Activated B cell treated with CpG ODN at 0.5 μM for 24 hours (primary cell): ENCODE results near the gene APOC3. TPM values are rescaled to one million over a fixed set of nuclear protein-coding genes. Genes with fewer than 3 reads are reported as not detected.
"Not testable (repeated sequence)": the region's sequence is repeated elsewhere in the genome, so short reads cannot be mapped to it uniquely, and the experiment has no call there.

Experiments
- ATAC-seq: fragments of 200-7000 bp; cut with Tn5 transposase; one replicate; pipeline ENCODE4 v1.10.0; 2021; ENCODE audit warnings: low read depth, mild to moderate bottlenecking, moderate library complexity
- CTCF ChIA-PET: fragments of 350-600 bp; sonication (Branson Sonifier 250); formaldehyde crosslinking; loops from one replicate; lab custom pipeline; 2021; ENCODE audit warnings: antibody characterized with exemption; lab: Charles Lee
- POLR2A ChIA-PET: fragments of 350-600 bp; sonication (Branson Sonifier 250); formaldehyde crosslinking; loops from one replicate; lab custom pipeline; 2021; ENCODE audit warnings: antibody characterized with exemption; lab: Charles Lee
- DNase-seq: peaks from one replicate; pipeline ENCODE4 v3.0.0; 2022
- H3K27ac Mint-ChIP-seq: one replicate; pipeline ENCODE4 v1.8.0; 2020; ENCODE audit warnings: mixed read lengths
- H3K27me3 Mint-ChIP-seq: one replicate; pipeline ENCODE4 v1.8.0; 2021; ENCODE audit warnings: mixed read lengths
- H3K36me3 Mint-ChIP-seq: one replicate; pipeline ENCODE4 v1.8.0; 2021; ENCODE audit warnings: low read depth, mixed read lengths
- H3K4me1 Mint-ChIP-seq: one replicate; pipeline ENCODE4 v1.8.0; 2021; ENCODE audit warnings: mixed read lengths
- H3K4me3 Mint-ChIP-seq: one replicate; pipeline ENCODE4 v1.8.0; 2020; ENCODE audit warnings: mild to moderate bottlenecking, mixed read lengths
- H3K9me3 Mint-ChIP-seq: one replicate; pipeline ENCODE4 v1.8.0; 2020; ENCODE audit warnings: mixed read lengths
- intact Hi-C: fragments of 100-400 bp; cut with micrococcal nuclease; formaldehyde crosslinking; loops from one replicate; pipeline ENCODE4 v1.15.1; 2024
- total RNA-seq: library from RNA; stranded (reverse); gene quantifications from 2 replicates; pipeline ENCODE4 v1.2.3, GENCODE V29; 2022
- TF ChIP-seq, protein P1 (sequence below): fragments of 200-600 bp; IDR thresholded peaks from one replicate; pipeline ENCODE4 v1.8.0; 2022; ENCODE audit warnings: antibody characterized with exemption, mild to moderate bottlenecking

Gene APOC3
- total RNA-seq, 1 donor from 2014 or later = not detected

DNA sequence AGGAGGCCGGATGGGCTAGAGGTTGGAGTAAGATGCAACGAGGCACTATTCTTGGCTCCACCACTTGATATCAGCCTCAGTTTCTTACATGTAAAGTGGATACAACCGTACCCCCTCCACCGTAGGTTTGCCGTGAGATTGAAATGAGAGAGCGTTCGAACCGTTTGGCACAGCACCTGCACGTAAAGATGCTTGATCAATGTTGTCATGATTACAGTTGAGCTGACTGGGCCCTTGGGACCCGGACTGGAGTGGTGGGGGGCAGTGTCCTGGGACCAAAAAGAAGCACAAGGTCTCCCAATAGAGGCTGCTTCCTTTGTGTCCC, 3.7 kb downstream of the APOC3 start:
- no peak overlapping the region for H3K4me3 Mint-ChIP-seq
- H3K27ac Mint-ChIP-seq = no peak overlapping the region
- peaks cover 13% of the 10 kb centered on the region for H3K4me1 Mint-ChIP-seq
- CTCF ChIA-PET = no interaction called here
- no peaks in the 10 kb centered on the region for H3K36me3 Mint-ChIP-seq
- H3K27me3 Mint-ChIP-seq = peaks cover 4% of the 10 kb centered on the region
- intact Hi-C loops = no loop called here
- H3K9me3 Mint-ChIP-seq = no peaks in the 10 kb centered on the region
- POLR2A ChIA-PET = no interaction called here
- ATAC-seq (no peak), DNase-seq (no peak)
- TF ChIP-seq, protein P1, sequence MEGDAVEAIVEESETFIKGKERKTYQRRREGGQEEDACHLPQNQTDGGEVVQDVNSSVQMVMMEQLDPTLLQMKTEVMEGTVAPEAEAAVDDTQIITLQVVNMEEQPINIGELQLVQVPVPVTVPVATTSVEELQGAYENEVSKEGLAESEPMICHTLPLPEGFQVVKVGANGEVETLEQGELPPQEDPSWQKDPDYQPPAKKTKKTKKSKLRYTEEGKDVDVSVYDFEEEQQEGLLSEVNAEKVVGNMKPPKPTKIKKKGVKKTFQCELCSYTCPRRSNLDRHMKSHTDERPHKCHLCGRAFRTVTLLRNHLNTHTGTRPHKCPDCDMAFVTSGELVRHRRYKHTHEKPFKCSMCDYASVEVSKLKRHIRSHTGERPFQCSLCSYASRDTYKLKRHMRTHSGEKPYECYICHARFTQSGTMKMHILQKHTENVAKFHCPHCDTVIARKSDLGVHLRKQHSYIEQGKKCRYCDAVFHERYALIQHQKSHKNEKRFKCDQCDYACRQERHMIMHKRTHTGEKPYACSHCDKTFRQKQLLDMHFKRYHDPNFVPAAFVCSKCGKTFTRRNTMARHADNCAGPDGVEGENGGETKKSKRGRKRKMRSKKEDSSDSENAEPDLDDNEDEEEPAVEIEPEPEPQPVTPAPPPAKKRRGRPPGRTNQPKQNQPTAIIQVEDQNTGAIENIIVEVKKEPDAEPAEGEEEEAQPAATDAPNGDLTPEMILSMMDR = no peak

DNA sequence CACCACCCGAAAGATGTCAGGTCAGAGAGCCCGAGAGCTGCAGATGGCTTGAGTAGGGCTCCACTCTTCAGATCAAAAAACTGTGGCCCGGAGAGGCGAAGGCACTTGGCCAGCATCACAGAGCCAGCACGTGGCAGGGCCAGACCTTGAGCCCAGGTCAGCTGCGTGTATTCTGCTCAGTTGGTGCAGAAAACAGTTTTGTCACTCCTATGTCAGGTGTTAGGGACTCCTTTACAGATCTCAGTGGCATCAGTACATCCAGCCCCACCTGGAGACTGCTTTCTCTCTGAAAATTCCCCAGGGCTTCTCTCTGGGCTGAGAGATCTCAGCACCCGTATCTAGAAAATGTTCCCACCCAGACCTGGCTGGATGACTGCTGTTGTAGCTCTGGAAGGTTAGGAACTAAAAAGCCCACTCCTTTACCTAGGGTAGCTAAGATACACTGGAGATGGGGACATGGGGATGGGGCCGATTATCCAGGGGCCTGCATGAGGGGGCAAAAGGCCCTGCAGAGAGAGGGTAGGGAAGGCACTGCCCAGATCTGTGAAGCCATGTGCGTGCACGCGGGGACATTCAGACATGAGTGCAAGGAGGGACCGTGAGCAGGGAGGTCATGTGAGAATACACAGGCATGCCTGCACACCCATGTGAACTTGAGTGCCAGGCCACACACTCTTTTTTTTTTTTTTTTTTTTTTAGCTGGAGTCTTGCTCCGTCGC, 4.3 kb downstream of the APOC3 start:
- Mint-ChIP-seq H3K4me1 (peaks cover 13% of the 10 kb centered on the region), H3K36me3 (no peaks in the 10 kb centered on the region), H3K27ac (no peak overlapping the region), H3K9me3 (no peaks in the 10 kb centered on the region), H3K4me3 (no peak overlapping the region), H3K27me3 (peaks cover 4% of the 10 kb centered on the region)
- DNase-seq (no peak), ATAC-seq (no peak)
- intact Hi-C loops = no loop called here
- TF ChIP-seq, protein P1 = no peak
- ChIA-PET CTCF (no interaction called here), POLR2A (no interaction called here)

DNA sequence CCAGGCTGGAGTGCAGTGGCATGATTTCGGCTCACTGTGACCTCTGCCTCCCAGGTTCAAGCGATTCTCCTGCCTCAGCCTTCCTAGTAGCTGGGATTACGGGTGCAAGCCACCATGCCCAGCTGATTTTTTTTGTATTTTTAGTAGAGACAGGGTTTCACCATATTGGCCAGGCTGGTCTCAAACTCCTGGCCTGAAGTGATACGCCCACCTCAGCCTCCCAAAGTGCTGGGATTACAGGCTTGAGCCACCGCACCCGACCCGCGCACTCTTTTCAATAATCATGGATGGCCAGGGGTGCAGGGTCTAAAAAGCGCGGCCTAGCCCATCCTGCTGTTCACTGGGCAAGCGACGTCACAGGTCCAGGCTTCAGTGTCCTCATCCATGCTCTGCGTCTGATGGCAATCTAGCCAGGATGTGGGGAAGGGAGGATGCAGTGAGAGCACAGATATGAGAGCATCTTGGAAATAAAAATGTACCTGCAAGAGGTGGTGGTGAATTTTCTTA, 4.9 kb downstream of the APOC3 start:
- H3K27me3 Mint-ChIP-seq, H3K27ac Mint-ChIP-seq, DNase-seq, intact Hi-C loops, ATAC-seq, H3K36me3 Mint-ChIP-seq, H3K9me3 Mint-ChIP-seq: not testable (repeated sequence)
- ChIA-PET POLR2A (interaction anchor here (2.2 kb wide), 1 partner anchor 47 kb away, joined by 8 read pairs; the partner anchor contains the start of gene ZPR1), CTCF (interaction anchor here (1.8 to 2.8 kb wide), 2 partner anchors 44 to 392 kb away, joined by 4 to 28 read pairs; partner anchors contain the start of gene APOA5)
- Mint-ChIP-seq H3K4me1 (peaks cover 13% of the 10 kb centered on the region), H3K4me3 (peak overlapping the region; percentile 75)

DNA sequence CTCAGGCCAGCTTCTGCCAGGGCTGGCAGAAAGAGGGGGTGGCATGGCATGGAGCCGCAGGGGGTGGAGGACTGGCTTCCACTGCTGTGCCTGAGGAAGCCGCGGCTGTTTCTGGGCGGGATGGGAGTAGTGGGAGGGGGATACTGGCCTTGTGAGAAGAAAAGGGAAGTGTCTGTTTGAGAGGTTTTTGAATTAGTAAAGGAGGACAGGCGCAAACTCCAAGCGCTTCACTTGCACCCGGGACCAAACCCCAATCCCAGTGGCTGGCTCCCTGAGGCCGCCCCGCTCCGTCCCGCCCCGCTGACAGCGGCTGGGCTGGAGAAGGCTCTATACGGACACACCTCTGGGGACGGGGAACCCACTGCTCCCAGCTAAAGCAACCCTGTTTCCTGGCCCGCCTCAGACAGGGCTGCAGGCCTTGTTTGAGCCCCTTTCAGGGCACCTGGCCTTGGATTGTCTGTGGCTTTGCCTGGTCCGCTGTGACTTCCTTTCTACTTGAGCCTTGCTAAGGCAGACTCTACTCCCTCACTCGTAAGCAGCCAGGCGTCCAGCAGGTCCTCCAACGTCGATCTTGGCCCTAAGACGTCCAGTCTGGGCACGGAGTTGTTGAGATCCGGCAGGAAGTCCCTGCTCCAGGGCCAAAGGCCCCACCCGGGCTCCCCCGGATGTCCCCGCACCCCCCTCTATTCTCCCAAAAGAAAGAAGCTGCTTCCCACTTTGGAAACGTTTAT, 5.5 kb downstream of the APOC3 start:
- ChIA-PET POLR2A (interaction anchor here (0.5 to 2.2 kb wide), 9 partner anchors 18 to 396 kb away, joined by 3 to 8 read pairs (median 4); partner anchors contain the start of genes APOA5, BUD13, PCSK7 and ZPR1), CTCF (interaction anchor here (0.7 to 2.8 kb wide), 14 partner anchors 13 to 1421 kb away, joined by 3 to 28 read pairs (median 4); partner anchors contain the start of genes APOA5 and ZPR1)
- Mint-ChIP-seq H3K36me3 (no peaks in the 10 kb centered on the region), H3K4me3 (peak overlapping the region; percentile 75), H3K27ac (no peak overlapping the region), H3K27me3 (peaks cover 4% of the 10 kb centered on the region), H3K4me1 (peaks cover 13% of the 10 kb centered on the region), H3K9me3 (no peaks in the 10 kb centered on the region)
- TF ChIP-seq, protein P1 = no peak
- peak; percentile 12 for ATAC-seq
- intact Hi-C loops = no loop called here
- DNase-seq = peak; percentile 21

DNA sequence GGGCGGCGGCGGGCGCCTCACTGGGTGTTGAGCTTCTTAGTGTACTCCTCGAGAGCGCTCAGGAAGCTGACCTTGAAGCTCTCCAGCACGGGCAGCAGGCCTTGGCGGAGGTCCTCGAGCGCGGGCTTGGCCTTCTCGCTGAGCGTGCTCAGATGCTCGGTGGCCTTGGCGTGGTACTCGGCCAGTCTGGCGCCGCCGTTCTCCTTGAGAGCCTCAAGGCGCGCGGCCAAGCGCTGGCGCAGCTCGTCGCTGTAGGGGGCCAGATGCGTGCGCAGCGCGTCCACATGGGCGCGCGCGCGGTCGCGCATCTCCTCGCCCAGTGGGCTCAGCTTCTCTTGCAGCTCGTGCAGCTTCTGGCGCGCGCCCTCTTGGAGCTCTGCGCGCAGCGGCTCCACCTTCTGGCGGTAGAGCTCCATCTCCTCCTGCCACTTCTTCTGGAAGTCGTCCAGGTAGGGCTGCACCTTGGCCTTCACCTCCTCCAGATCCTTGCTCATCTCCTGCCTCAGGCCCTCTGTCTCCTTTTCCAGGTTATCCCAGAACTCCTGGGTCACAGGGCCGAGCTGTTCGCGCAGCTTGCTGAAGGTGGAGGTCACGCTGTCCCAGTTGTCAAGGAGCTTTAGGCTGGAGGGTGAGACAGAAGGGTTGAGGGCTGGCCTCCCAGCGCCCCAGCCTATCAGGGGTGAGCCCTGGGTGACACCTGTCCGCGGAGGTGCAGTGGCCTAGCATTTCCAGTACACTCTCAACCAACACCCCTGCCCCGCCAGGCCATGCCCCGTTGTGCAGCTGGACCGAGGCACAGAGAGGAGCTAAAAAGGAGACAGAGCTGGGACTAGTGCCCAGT, 6.3 kb downstream of the APOC3 start:
- H3K4me1 Mint-ChIP-seq = peaks cover 13% of the 10 kb centered on the region
- ChIA-PET POLR2A (interaction anchor here (0.5 to 2.2 kb wide), 9 partner anchors 18 to 395 kb away, joined by 3 to 8 read pairs (median 4); partner anchors contain the start of genes APOA5, BUD13, PCSK7 and ZPR1), CTCF (interaction anchor here (0.7 to 2.8 kb wide), 14 partner anchors 12 to 1420 kb away, joined by 3 to 28 read pairs (median 4); partner anchors contain the start of genes APOA5 and ZPR1)
- ATAC-seq (peak; percentile 87), DNase-seq (peak; percentile 59)
- TF ChIP-seq, protein P1 = no peak
- peaks cover 2% of the 10 kb centered on the region for H3K27me3 Mint-ChIP-seq
- intact Hi-C loops = loop anchor here (1.0 to 2.0 kb wide), 4 partner anchors 17 to 103 kb away; partner anchors contain the start of gene APOA5
- H3K27ac Mint-ChIP-seq = no peak overlapping the region
- peak overlapping the region; percentile 75 for H3K4me3 Mint-ChIP-seq
- H3K36me3 Mint-ChIP-seq = no peaks in the 10 kb centered on the region
- H3K9me3 Mint-ChIP-seq = no peaks in the 10 kb centered on the region
